ENCODE results near the gene ASIC4.
A peak's percentile ranks its signal among the peaks of the same experiment; 100 is the strongest.

Gene ASIC4

DNA sequence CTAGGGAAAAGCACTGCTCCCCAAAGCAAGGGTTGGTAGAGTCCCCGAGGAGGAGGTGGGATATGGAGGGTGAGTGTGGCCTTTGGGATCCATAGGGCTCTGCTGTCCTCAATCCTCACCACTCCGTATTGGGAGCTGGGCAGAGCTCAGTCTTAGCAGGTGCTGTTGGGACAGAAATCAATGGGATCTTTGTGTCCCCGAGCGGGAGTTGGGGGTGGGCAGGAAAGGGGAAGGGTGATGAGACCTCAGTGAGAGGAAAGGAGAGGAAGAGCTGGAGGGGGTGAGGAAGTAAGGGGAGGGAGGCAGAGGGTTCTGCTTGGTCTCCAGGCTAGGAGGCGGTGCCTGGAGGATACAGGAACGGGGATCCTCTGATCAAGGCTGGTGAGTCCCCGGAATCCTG is 2.6 kb downstream of the ASIC4 start:
- no peak for DNase-seq

DNA sequence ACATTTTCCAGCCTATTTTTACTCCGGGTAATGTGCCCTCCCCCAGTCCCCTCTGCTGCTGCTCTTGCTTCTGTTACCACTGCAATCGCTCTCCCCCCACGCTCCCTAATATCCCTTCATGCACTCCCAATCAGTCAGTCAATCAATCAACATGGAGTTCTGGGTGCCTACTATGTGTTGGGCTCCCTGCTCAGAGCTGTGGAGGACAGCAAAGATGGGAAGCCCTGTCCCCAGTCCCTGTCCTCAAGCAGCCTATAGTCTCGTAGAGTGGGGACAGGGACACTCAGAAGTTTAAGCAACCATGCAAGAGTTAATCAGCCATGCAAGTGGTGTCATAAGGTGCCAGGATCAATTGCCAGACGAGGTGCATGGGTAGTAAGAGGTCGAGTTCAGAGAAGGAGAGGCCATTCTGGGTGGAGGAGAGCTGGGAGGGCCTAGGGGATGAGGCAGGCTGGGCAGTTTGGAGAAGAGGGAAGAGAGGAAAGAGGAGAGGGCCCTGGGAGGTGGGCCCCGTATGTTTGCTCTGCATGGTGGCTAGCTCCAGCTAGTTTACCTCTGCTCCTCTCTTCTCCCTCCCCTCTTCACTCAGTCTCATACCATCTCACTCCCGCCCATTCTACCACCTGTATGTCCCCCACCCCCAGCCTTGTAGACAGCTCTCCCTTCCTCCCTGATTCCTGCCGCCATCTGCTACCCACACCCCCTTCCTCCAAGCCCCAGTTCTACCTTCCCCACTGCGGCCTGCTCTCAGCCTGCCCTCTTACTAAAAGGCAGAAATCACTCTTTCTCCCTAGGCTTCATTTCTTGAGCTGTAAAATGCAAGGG is 3.9 kb downstream of the ASIC4 start:
- DNase-seq: no peak

- no peak for DNase-seq
Measured at GRCh38 chr2:219519526-219519916, 5.2 kb downstream of the ASIC4 start.

- DNase-seq: no peak
Measured at GRCh38 chr2:219520079-219520478, 5.8 kb downstream of the ASIC4 start.

DNA sequence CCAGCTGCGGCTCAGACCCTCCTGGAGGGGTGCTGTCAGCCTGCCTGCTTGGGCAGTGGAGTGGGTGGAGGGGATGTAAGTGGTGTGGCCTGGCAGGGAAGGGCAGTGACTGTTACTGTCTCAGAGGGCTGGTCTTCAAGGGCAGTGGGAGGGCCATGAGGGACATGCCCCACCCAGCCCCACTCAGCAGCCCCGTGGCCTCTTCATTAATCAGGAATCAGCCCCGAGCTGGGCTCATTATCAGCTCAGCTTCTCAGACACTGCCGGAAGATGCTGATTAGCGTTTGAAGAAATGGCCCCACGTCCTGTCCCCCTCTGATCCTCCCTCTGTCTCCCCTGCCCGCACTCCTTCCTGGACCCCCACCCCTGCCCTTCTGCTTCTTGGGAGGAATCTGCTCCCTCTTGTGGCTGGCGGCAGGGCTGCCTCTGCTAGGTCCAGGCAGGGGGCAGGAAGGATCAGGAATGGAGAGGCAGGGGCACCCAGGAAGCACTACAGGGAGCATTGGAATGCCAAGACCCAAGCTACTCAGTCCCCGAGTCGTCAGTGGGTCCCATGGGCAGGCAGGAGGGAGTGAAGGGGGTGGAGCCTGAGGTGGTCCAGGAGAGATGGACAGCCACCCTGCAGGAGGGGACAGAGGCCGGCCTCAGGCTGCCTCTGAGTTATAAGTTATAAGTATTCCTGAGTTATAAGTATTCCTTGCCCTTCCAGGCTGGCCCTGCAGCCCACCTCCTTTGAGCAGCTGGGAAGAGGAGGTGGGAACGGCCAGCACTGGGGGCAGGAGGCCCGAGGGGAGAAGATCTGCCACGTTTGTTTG is 7.0 kb downstream of the ASIC4 start:
- DNase-seq: peak; percentile 60

- peak; percentile 77 for DNase-seq
Measured at GRCh38 chr2:219522111-219523030, 8.1 kb downstream of the ASIC4 start.

GRCh38 chr2:219523031-219523671 is 8.9 kb downstream of the ASIC4 start:
- DNase-seq: no peak

GRCh38 chr2:219524817-219525216 is 10.5 kb downstream of the ASIC4 start:
- DNase-seq: no peak

DNA sequence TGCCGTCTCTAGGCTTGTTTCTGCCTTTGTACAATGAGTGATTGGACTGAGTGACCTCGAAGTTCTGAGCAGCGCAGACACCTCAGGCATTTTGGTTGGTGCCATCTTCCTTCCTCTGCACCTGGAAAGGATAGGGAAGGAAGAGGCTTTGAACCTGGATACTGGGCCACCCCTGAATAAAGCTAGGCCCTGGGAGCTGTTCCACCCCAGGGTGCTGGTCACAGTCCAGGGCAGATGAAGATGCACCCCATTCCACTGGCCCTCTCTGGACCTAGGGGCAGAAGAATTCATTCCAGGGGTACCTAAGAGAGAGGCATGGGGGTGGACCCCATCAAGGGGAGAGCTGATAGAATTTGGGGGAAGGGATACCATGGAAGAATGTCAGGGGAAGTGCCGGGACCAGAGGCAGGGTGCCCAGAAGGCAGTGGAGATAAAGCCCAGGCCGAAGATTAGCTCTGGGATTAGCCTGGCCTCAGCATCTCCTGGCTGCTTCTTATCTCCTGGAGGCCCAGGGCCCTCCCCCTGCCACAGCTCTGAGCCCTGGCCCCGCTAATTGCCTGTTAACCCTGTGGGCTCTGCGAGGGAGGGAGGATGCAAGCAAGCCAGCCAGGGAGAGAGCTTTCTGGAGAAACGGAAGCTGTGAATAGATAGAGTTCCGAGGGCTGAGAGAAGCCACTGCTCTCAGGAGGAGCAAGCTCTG is 11.4 kb downstream of the ASIC4 start:
- DNase-seq: no peak

- no peak for DNase-seq
Measured at GRCh38 chr2:219526320-219527075, 12.2 kb downstream of the ASIC4 start.

DNA sequence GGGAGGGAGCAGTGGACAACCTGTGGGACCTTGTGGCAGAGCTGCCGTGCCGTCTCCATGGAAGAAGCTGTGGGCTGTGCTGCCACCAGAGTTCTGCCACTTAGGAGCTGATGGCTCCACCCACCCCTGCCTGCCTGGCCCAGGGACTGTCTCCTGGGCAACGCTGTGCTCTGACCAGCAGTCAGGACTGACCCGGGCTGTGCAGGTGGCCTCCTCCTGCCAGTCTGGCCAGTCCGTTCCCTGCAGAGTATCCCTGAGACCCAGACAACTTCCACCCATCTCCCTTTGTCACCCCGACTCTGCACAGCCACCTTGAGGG is 12.8 kb downstream of the ASIC4 start:
- no peak for DNase-seq

DNA sequence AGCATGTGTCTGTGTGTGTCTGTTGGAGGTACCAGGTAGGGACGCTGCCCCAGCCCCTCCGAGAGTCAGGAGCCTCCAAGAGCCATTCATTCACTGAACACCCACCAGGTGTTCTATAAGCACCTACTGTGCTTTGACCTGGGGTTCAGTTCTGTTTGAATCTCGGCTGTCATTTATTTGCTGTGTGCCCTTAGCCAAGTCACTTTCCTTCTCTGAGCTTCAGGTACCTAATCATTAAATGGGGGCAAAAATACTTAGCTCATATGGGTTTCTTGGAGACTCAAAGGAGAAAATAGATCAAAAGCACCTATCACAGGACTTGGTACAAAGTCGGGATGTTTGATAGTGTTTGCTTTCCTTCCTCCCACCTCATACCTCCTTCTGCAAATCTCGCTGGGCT is 13.2 kb downstream of the ASIC4 start:
- no peak for DNase-seq

DNA sequence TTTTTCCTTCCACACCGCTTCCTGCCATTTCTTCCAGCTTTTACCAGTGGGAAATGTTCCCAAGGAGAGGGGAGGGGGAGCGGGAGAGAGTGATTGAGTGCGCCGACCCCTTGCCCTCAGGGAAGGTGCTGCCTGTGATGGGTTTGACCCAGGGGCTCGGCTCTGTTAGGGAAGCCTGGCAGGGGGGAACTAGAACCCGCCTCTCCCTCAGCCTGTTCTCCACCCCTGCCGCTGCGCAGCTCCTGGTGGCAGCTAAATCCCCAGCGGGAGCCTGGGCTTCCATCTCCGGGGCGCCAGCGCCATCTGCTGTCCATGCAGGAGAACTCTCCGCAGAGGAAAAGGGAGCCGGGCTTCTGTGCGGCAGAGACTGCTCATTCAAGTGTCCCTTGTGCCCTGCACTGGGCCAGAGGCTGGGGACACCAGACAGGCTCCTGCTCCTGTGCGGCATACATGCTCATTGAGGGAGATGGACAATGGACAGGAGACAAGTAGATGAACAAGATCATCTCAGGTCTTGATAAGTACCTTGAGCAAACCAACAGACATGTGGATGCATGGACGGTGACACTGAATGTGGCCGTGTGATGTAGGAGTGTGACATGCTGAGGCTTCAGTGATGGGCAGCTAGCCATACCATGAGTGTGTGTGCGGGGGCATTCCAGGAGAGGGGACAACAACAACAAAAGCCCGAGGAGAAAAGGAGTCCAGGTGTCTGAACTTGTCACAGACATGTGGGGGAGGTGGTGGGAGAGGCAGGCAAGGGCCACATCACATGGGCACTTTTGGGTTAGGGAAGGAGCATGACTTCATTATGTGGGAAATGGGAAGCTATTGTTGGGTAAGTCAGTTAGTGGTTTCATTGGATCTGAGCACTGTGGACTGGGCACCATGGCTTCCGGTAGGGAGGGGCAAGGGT is 16.0 kb downstream of the ASIC4 start:
- DNase-seq: peak; percentile 77

- DNase-seq: no peak
Measured at GRCh38 chr2:219531639-219532377, 17.5 kb downstream of the ASIC4 start.

GRCh38 chr2:219532378-219532649 is 18.0 kb downstream of the ASIC4 start:
- DNase-seq: no peak

DNA sequence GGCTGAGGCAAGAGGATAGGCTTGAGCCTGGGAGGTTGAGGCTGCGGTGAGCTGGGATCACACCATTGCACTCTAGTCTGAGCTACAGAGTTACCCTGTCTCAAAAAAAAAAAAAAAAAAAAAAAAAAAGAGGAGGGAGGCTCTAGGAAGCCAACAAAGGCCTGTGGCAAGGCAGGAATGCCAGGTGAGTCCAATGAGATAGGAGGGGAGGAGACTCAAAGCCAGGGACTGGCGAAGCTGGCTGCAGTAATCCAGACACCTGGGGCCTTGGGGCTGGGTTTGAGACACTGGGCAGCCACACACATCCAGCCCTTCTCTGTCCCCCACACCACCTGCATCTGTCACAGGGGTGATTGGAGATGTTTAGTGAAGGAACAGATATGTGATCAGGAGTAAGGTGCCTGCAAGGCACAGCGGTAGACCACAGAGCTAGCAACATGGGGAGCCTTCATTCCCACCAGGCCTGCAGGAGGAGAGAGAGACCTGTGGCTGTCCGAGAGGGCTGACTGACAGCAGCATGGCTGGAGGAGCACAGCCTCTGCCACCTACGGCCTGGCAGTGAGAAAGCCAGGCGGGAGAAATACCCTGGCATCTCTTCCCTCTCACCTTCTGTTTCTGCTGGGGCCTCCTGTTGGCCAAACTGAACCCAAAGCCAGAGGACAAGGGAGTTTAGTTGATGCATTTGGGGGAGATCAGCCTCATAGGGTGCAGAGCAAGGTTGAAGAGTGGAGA is 19.8 kb downstream of the ASIC4 start:
- no peak for DNase-seq

DNA sequence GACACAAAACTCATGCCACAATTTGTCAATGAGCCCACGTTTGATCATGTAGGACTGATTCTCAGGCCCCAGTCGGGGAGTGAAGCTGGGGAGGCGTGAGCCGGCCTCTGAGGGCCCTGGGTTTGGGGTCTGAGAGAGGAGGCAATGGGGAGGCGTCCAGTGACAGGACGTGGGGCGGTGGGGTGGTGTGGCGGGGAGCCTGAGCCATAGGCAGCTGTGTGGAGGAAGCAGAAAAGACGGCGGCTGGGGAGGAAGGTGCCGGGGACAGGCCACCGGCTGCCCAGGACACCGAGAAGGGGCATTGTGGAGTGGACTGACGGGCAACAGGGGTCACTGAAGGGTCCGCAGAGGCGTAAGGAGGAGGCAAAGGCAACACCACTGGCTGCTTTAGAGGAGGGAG is 22.1 kb downstream of the ASIC4 start:
- no peak for DNase-seq

DNA sequence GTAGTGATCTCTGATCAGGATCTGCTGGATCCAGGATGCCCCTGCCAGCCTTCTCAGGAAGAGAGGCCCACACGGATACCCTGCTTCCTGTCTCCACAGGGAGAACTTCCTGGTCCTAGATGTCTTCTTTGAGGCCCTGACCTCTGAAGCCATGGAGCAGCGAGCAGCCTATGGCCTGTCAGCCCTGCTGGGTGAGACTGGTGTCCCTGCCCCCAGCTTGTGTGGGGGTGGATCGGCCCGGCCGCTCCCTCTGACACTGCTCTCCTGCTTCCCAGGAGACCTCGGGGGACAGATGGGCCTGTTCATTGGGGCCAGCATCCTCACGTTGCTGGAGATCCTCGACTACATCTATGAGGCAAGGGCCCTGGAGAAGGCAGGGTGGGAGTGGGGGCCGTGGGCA is 22.7 kb downstream of the ASIC4 start:
- no peak for DNase-seq

Data from fibroblast of skin of back (primary cell).